A549 (cell line): ENCODE results near the gene BMPER. TPM values are rescaled to one million over a fixed set of nuclear protein-coding genes. Genes with fewer than 3 reads are reported as not detected.

ENCODE experiments used
- ATAC-seq, 2 experiments: fragments of 200-7000 bp in 1 of 2; fragments of >200 bp in 1 of 2; cut with Nextera tagmentation in 1 of 2; cut with Tn5 transposase in 1 of 2; 3 replicates each; pipeline versions ENCODE4 v1.8.0 to v1.9.1; 2018 to 2020; ENCODE audit warnings: mild to moderate bottlenecking in 1 of 2, moderate library complexity in 1 of 2
- CTCF ChIA-PET: fragments of 300-600 bp; sonication (Branson Sonifier 250); formaldehyde crosslinking; extraction: SDS; loops from one replicate; lab custom pipeline; 2021; ENCODE audit warnings: antibody characterized with exemption, inconsistent platforms; lab: Yijun Ruan, JAX
- POLR2A ChIA-PET: fragments of 350-600 bp; formaldehyde crosslinking; extraction: SDS; loops from one replicate; lab custom pipeline; 2021; ENCODE audit warnings: antibody characterized with exemption, inconsistent platforms; lab: Yijun Ruan, JAX
- DNase-seq, 2 experiments: peaks; one replicate each; pipeline versions ENCODE4 v3.0.0 to v3.0.0-alpha.2; 2011 to 2016; ENCODE audit warnings: low read depth in 1 of 2, low spot score in 1 of 2
- FAIRE-seq: peaks from 2 replicates; lab custom pipeline; 2011; peaks lifted over from hg19 to GRCh38; lab: Jason Lieb, UNC
- H3K27ac ChIP-seq, 2 experiments: fragments of >200 bp; sonication (Bioruptor Twin); formaldehyde crosslinking; 3 replicates each; pipeline ENCODE4 v1.5.1; 2016 to 2017
- H3K4me1 ChIP-seq: fragments of >200 bp; sonication (Bioruptor Twin); formaldehyde crosslinking; 3 replicates; pipeline ENCODE4 v1.6.1; 2016
- H3K4me2 ChIP-seq: fragments of >200 bp; sonication (Bioruptor Twin); formaldehyde crosslinking; 3 replicates; pipeline ENCODE4 v1.6.1; 2016
- H3K4me3 ChIP-seq: fragments of >200 bp; sonication (Bioruptor Twin); formaldehyde crosslinking; 3 replicates; pipeline ENCODE4 v1.5.1; 2016
- H3K9me3 ChIP-seq: fragments of >200 bp; sonication (Bioruptor Twin); formaldehyde crosslinking; 3 replicates; pipeline ENCODE4 v1.6.1; 2016
- CBX2 ChIP-seq: fragments of 200-600 bp; sonication (generic); IDR thresholded peaks from 2 replicates; pipeline ENCODE4 v1.6.1; 2016; ENCODE audit warnings: low read depth, mild to moderate bottlenecking, borderline replicate concordance
- CEBPB ChIP-seq, 2 experiments: fragments of >200 bp in 1 of 2; sonication (Bioruptor Twin) in 1 of 2; formaldehyde crosslinking in 1 of 2; IDR thresholded peaks; 2 replicates each; pipeline ENCODE4 v1.6.1; 2012 to 2016
- CHD2 ChIP-seq: fragments of 150-350 bp; IDR thresholded peaks from 2 replicates; pipeline ENCODE4 v1.6.1; 2014; ENCODE audit warnings: low read length; ENCODE audit not compliant: partially characterized antibody
- ELK1 ChIP-seq: fragments of 150-350 bp; IDR thresholded peaks from 2 replicates; pipeline ENCODE4 v1.6.1; 2014; ENCODE audit warnings: low read depth, mild to moderate bottlenecking, low read length
- EP300 ChIP-seq, 2 experiments: fragments of >200 bp; sonication (Bioruptor Twin); formaldehyde crosslinking; IDR thresholded peaks; 2 replicates in 1 of 2; 3 replicates in 1 of 2; pipeline ENCODE4 v1.6.1; 2016 to 2017
- ESRRA ChIP-seq: fragments of 150-350 bp; IDR thresholded peaks from 2 replicates; pipeline ENCODE4 v1.6.1; 2014; ENCODE audit warnings: mild to moderate bottlenecking, low read length, borderline replicate concordance
- FOSB ChIP-seq: fragments of 250-450 bp; sonication (Bioruptor Pico); IDR thresholded peaks from 2 replicates; pipeline ENCODE4 v1.5.0; 2020; ENCODE audit warnings: mild to moderate bottlenecking, moderate library complexity
- FOSL2 ChIP-seq, 2 experiments: fragments of 450-650 bp in 1 of 2; fragments of >200 bp in 1 of 2; sonication (Bioruptor Twin) in 1 of 2; formaldehyde crosslinking; IDR thresholded peaks; 2 replicates each; pipeline versions ENCODE4 v1.5.0 to v1.6.1; 2016 to 2020; ENCODE audit warnings: mild to moderate bottlenecking in 1 of 2, moderate library complexity in 1 of 2
- GATA3 ChIP-seq: IDR thresholded peaks from 2 replicates; pipeline ENCODE4 v1.6.1; 2012; ENCODE audit warnings: borderline replicate concordance
- HDAC2 ChIP-seq: fragments of 200-600 bp; sonication (generic); IDR thresholded peaks from 2 replicates; pipeline ENCODE4 v1.6.1; 2016
- HEYL ChIP-seq: fragments of 250-450 bp; sonication (Bioruptor Pico); IDR thresholded peaks from 2 replicates; pipeline ENCODE4 v1.8.0; 2021; ENCODE audit warnings: mild to moderate bottlenecking, moderate library complexity
- HOXB13 ChIP-seq: fragments of 250-450 bp; sonication (Bioruptor Pico); IDR thresholded peaks from 2 replicates; pipeline ENCODE4 v1.5.0; 2020; ENCODE audit warnings: low read depth, mild to moderate bottlenecking, moderate library complexity
- HOXB5 ChIP-seq: fragments of 250-450 bp; sonication (Bioruptor Pico); IDR thresholded peaks from 2 replicates; pipeline ENCODE4 v1.5.0; 2020; ENCODE audit warnings: mild to moderate bottlenecking, moderate library complexity
- JUNB ChIP-seq: fragments of >200 bp; sonication (Bioruptor Twin); formaldehyde crosslinking; IDR thresholded peaks from 2 replicates; pipeline ENCODE4 v1.6.1; 2016
- KDM1A ChIP-seq: fragments of 200-600 bp; sonication (generic); IDR thresholded peaks from 2 replicates; pipeline ENCODE4 v1.6.1; 2016; ENCODE audit warnings: low read depth, mild to moderate bottlenecking
- MAFK ChIP-seq: fragments of 450-650 bp; IDR thresholded peaks from 2 replicates; pipeline ENCODE4 v1.6.1; 2014; ENCODE audit not compliant: partially characterized antibody
- NFE2L2 ChIP-seq: fragments of 150-350 bp; conservative IDR thresholded peaks from 2 replicates; pipeline ENCODE4 v1.6.1; 2014; ENCODE audit warnings: low read length
- NPAS2 ChIP-seq: fragments of 250-450 bp; sonication (Bioruptor Pico); IDR thresholded peaks from 2 replicates; pipeline ENCODE4 v1.8.0; 2022; ENCODE audit warnings: mild to moderate bottlenecking, moderate library complexity, borderline replicate concordance
- PBX3 ChIP-seq: IDR thresholded peaks from 2 replicates; pipeline ENCODE4 v1.6.1; 2012
- POLR2AphosphoS2 ChIP-seq: conservative IDR thresholded peaks from 2 replicates; pipeline ENCODE4 v1.6.1; 2012; ENCODE audit warnings: low read length, improper control_type of control experiment, inconsistent platforms
- RARB ChIP-seq: fragments of 250-450 bp; sonication (Bioruptor Pico); IDR thresholded peaks from 2 replicates; pipeline ENCODE4 v1.8.0; 2021; ENCODE audit warnings: mild to moderate bottlenecking, moderate library complexity
- RFX5 ChIP-seq: fragments of 450-650 bp; IDR thresholded peaks from 2 replicates; pipeline ENCODE4 v1.7.1; 2014; ENCODE audit warnings: antibody characterized with exemption, mild to moderate bottlenecking, moderate library complexity
- TP53 ChIP-seq: fragments of 250-450 bp; sonication (Bioruptor Pico); IDR thresholded peaks from 2 replicates; pipeline ENCODE4 v1.5.0; 2021; ENCODE audit warnings: mild to moderate bottlenecking, moderate library complexity
- ZC3H11A ChIP-seq: fragments of 450-650 bp; IDR thresholded peaks from 2 replicates; pipeline ENCODE4 v1.6.1; 2014; ENCODE audit warnings: antibody characterized with exemption, mild to moderate bottlenecking
- WGBS: methylation state at CpG from one replicate; pipeline ENCODE4 v1.1.6; 2017; ENCODE audit errors: missing lambda C conversion rate; 5-methylcytosine and 5-hydroxymethylcytosine counted together
- polyA plus RNA-seq, 4 experiments: library from polyadenylated mRNA; depleted of rRNA in 3 of 4; stranded (reverse); fragments of >200 nt; fragmentation: RNase III in 1 of 4; extraction: RNeasy Plus Mini Kit Qiagen cat#74134 plus additional on column Dnase treatment in 1 of 4; gene quantifications; 2 replicates in 3 of 4; 3 replicates in 1 of 4; pipeline ENCODE4 v1.2.3, GENCODE V29; 2011 to 2017
- TF ChIP-seq, protein P1 (sequence below): fragments of 250-450 bp; sonication (Bioruptor Pico); IDR thresholded peaks from 2 replicates; pipeline ENCODE4 v1.5.0; 2021; ENCODE audit warnings: mild to moderate bottlenecking, moderate library complexity, borderline replicate concordance
- TF ChIP-seq, protein P2 (sequence below): IDR thresholded peaks from 2 replicates; pipeline ENCODE4 v1.6.1; 2012
- TF ChIP-seq, protein P3 (sequence below): fragments of 200-600 bp; sonication (generic); IDR thresholded peaks from 2 replicates; pipeline ENCODE4 v1.6.1; 2016; ENCODE audit warnings: antibody characterized with exemption, mild to moderate bottlenecking, moderate library complexity
- TF ChIP-seq, protein P4 (sequence below): fragments of >200 bp; sonication (Bioruptor Twin); formaldehyde crosslinking; IDR thresholded peaks from 3 replicates; pipeline ENCODE4 v1.6.1; 2016

Gene BMPER
- polyA plus RNA-seq, 2 of the 4 experiments (the other 2 are of a cell fraction), result 5.0 to 5.8 TPM

GRCh38 chr7:34034728-34035127, 129.4 kb downstream of the BMPER start (continued):
- TF ChIP-seq HOXB13 (CRISPR knock-in tag) (no peak), ELK1 (no peak)
- TF ChIP-seq, all 56 proteins: peak for 0

DNA sequence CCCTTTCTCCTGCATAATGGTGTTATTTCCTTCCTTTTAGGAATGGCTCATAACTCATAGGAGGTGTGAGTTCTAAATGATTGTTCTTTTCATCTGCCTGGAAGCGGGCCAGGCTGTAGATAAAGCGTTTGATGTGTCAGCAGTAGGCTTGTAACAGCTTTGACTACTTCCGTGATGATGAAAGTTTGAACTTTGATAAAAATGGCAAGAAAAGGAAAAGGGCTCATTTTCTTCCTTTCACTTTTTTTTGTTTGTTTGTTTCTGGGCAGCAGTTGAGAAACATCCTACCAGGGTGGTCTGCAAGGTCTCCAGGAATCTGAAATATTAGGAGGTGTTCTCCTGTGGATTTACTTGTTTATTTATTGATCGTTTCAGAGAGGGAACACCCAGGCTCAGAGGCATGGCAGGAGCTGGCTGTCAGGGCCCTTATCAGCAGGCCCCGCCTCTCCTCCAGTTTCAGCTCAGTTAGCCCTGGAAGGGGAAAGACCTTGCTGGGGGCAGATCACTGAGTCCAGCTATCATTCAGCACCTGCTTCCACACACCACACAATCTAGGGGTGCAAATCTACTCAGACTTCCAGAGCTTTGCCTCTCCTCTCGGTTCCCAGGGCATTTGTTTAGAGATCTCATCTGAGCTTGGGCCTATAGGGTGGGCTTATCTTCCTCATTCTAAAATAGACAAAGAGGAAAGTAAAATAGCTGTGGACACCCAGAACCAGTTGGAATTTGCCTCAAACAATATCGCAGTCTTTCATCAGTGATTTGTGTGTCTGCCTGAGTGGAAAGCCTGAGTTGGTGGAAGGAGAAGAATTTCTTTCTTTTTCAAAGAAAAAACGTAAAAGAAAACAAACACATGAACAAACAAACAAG, 130.9 kb downstream of the BMPER start:
- POLR2A ChIA-PET, result interaction anchor here (1.1 kb wide), 1 partner anchor 133 kb away, joined by 3 read pairs; no protein-coding TSS in a partner anchor
- Histone ChIP-seq H3K4me2 (peak overlapping the region; percentile 68), H3K4me3 (0 out of 3 replicates have a peak overlapping the region, but pooled peaks have one; percentile 3), H3K27ac (peak overlapping the region; percentile 87 to 88), H3K9me3 (no peaks in the 10 kb centered on the region), H3K4me1 (peaks cover 49% of the 10 kb centered on the region)
- peak; percentile 67 for FAIRE-seq
- WGBS, result 10% methylated on average over 8 of the region's 8 CpGs
- peak; percentile 82 to 88 for ATAC-seq
- DNase-seq, result peak; percentile 21 to 80
- CTCF ChIA-PET, result interaction anchor here (0.6 to 1.1 kb wide), 2 partner anchors 13 to 131 kb away, joined by 3 read pairs; no protein-coding TSS in a partner anchor
- peak; percentile 58; the same call in 1 of the 2 replicates for TF ChIP-seq FOSL2 (IDR thresholded peaks at IDR 0.05)
- peak; percentile 67 for TF ChIP-seq FOSL2 (CRISPR knock-in tag; IDR thresholded peaks at IDR 0.05)
- TF ChIP-seq MAFK, result peak; percentile 79
- no peak for TF ChIP-seq NPAS2 (CRISPR knock-in tag)
- no peak for TF ChIP-seq NFE2L2
- no peak for TF ChIP-seq ZC3H11A
- TF ChIP-seq KDM1A, result no peak
- TF ChIP-seq, protein P1, sequence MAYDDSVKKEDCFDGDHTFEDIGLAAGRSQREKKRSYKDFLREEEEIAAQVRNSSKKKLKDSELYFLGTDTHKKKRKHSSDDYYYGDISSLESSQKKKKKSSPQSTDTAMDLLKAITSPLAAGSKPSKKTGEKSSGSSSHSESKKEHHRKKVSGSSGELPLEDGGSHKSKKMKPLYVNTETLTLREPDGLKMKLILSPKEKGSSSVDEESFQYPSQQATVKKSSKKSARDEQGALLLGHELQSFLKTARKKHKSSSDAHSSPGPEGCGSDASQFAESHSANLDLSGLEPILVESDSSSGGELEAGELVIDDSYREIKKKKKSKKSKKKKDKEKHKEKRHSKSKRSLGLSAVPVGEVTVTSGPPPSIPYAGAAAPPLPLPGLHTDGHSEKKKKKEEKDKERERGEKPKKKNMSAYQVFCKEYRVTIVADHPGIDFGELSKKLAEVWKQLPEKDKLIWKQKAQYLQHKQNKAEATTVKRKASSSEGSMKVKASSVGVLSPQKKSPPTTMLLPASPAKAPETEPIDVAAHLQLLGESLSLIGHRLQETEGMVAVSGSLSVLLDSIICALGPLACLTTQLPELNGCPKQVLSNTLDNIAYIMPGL (CRISPR knock-in tag), result no peak
- TF ChIP-seq, protein P2, sequence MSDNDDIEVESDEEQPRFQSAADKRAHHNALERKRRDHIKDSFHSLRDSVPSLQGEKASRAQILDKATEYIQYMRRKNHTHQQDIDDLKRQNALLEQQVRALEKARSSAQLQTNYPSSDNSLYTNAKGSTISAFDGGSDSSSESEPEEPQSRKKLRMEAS, result peak; percentile 48; the same call in 1 of the 2 replicates
- no peak for TF ChIP-seq FOSB (CRISPR knock-in tag)
- no peak for TF ChIP-seq HEYL (CRISPR knock-in tag)
- peak; percentile 77 to 95 for TF ChIP-seq CEBPB (IDR thresholded peaks at IDR 0.05)
- TF ChIP-seq GATA3, result peak; percentile 83
- TF ChIP-seq, protein P3, sequence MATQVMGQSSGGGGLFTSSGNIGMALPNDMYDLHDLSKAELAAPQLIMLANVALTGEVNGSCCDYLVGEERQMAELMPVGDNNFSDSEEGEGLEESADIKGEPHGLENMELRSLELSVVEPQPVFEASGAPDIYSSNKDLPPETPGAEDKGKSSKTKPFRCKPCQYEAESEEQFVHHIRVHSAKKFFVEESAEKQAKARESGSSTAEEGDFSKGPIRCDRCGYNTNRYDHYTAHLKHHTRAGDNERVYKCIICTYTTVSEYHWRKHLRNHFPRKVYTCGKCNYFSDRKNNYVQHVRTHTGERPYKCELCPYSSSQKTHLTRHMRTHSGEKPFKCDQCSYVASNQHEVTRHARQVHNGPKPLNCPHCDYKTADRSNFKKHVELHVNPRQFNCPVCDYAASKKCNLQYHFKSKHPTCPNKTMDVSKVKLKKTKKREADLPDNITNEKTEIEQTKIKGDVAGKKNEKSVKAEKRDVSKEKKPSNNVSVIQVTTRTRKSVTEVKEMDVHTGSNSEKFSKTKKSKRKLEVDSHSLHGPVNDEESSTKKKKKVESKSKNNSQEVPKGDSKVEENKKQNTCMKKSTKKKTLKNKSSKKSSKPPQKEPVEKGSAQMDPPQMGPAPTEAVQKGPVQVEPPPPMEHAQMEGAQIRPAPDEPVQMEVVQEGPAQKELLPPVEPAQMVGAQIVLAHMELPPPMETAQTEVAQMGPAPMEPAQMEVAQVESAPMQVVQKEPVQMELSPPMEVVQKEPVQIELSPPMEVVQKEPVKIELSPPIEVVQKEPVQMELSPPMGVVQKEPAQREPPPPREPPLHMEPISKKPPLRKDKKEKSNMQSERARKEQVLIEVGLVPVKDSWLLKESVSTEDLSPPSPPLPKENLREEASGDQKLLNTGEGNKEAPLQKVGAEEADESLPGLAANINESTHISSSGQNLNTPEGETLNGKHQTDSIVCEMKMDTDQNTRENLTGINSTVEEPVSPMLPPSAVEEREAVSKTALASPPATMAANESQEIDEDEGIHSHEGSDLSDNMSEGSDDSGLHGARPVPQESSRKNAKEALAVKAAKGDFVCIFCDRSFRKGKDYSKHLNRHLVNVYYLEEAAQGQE, result no peak
- TF ChIP-seq HDAC2, result no peak
- TF ChIP-seq RARB, result 0 out of 2 replicates have a peak, but pooled peaks have one; percentile 29
- TF ChIP-seq HOXB5 (CRISPR knock-in tag), result no peak
- TF ChIP-seq JUNB, result peak; percentile 89
- TF ChIP-seq POLR2AphosphoS2, result no peak
- no peak for TF ChIP-seq RFX5
- TF ChIP-seq PBX3, result no peak
- no peak for TF ChIP-seq CBX2
- no peak for TF ChIP-seq CHD2
- TF ChIP-seq HOXB13 (CRISPR knock-in tag), result no peak
- peak; percentile 94 to 97; a peak in 4 of 5 replicates for TF ChIP-seq EP300 (IDR thresholded peaks at IDR 0.05)
- TF ChIP-seq, protein P4, sequence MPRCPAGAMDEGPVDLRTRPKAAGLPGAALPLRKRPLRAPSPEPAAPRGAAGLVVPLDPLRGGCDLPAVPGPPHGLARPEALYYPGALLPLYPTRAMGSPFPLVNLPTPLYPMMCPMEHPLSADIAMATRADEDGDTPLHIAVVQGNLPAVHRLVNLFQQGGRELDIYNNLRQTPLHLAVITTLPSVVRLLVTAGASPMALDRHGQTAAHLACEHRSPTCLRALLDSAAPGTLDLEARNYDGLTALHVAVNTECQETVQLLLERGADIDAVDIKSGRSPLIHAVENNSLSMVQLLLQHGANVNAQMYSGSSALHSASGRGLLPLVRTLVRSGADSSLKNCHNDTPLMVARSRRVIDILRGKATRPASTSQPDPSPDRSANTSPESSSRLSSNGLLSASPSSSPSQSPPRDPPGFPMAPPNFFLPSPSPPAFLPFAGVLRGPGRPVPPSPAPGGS, result peak; percentile 96; the same call in 2 of the 3 replicates
- TF ChIP-seq ESRRA, result no peak
- TF ChIP-seq TP53 (CRISPR knock-in tag), result no peak
